Activated CD4-positive, alpha-beta T cell treated with anti-CD3 and anti-CD28 coated beads, Interleukin-10, Interleukin-2, amounts not matched to agents 100 ng/mL and 50 ng/mL, durations not matched to agents 16 hours and 8 hours (primary cell): ENCODE data around the gene TRERF1.

ENCODE experiments used
- DNase-seq: peaks from one replicate; pipeline ENCODE4 v3.0.0-alpha.2; 2020

TRERF1 gene

GRCh38 chr6:42179261-42179944, 272.3 kb downstream of the TRERF1 start:
- DNase-seq: no peak

- DNase-seq: no peak
Measured at GRCh38 chr6:42177514-42178364, 274.0 kb downstream of the TRERF1 start.

DNA sequence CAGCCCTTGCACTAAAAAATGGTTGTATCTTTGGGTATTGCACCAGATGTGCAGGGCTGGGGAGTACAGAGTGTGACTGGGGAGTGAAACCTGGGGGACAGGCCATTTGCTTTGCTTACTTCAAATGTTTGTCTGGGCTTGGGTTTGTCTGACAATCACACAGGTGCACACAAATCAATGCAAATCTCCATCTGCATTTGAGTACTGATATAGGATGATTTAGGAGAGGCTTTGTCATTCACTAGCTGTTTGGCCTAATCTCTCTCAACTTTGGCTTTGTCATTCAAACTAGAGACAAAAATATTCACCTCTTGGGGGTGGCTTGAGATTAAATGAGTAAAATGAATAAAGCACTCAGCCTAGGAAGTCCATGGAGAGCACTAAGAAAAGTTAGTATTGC, 274.7 kb downstream of the TRERF1 start:
- DNase-seq: no peak

DNA sequence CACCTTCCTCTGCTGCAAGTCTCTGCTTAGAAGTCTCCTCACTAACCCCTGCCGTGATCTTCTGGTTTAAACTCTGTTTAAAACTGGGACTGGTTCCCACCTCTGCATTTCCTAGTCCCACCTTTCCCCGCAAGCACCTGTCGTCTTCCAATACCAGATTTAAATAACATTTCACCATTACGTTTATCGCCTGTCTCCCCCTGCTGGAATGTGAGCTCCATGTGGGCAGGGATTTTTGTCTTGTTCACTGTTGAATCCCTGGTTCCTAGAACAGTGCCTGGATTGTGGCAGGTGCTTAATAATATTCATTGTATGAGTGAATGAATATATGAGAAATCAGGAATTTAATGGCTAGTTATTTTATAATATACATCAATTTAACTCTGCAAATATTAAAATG, 275.9 kb downstream of the TRERF1 start:
- DNase-seq: no peak
